ENCODE measurements around the gene GPR39.

The GPR39 gene

DNA sequence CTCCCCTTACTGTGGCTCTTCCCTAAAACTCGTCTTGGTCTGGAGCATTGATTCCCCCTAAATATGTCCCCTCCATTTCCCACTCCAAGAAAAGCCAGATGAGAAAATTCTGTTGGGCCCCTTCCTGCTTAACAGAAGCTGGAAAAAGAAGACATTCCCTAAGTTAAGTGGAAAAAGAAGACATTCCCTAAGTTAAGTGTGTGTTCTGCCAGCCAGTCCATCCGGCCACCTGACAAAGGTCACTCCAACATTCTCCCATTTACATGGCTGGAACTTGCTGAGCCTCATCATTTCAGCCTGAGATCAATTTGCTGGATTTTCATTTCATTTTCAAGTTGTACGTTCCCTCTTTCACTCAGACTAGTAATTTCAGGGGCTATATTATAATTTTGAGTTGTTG is 201.4 kb downstream of the GPR39 start:
- H3K4me1 Mint-ChIP-seq (ENCODE audit: low read depth), result no peaks in the 10 kb centered on the region
- no peak overlapping the region for H3K27ac Mint-ChIP-seq
- H3K27me3 Mint-ChIP-seq, result no peaks in the 10 kb centered on the region
- no peak overlapping the region for H3K4me3 Mint-ChIP-seq
- H3K36me3 Mint-ChIP-seq, result no peaks in the 10 kb centered on the region
- no peaks in the 10 kb centered on the region for H3K9me3 Mint-ChIP-seq (ENCODE audit: low read depth)

DNA sequence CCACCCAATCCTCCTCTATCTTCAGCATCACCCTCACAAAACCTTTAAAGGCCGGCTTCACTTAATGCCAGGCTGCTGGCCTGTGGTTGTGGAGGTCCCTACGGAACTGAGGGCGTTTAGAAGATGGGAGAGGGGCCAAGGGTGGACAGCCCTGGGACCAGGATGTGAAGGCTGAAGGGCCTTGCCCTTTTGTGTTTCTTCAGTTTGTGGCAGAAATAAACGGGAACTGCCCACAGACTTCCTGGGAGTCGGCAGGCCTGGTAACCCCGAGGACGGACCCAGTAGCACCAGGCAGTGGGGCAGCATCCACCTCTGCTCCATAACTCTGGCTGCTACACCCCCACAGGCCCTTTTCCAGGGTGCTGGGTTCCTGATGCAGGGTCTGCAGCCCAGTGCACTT is 202.1 kb downstream of the GPR39 start:
- H3K27ac Mint-ChIP-seq, result no peak overlapping the region

DNA sequence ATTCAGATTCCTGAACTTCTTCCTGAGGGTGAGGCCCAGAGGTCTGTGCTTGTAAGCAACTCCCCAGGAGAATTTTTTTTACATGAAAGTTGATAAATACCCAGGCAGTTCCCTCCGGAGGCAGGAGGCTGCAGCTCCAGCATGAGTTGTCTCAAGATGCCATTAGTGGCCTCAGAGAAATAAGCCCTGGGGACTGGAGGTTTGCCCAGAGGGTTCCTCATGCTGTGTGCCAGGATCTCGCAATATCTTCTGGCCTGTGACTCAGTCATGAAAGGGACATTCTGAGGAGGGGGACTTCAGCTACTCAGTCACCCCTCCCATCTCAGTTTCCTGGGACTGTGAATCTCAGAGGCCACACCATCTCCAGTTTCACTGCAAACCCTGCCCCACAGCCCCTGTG is 203.5 kb downstream of the GPR39 start:
- no peak overlapping the region for H3K27ac Mint-ChIP-seq

More for the DNA sequence above, 202.1 kb downstream of the GPR39 start:
- Mint-ChIP-seq H3K36me3 (no peaks in the 10 kb centered on the region), H3K9me3 (ENCODE audit: low read depth) (no peaks in the 10 kb centered on the region), H3K4me1 (ENCODE audit: low read depth) (no peaks in the 10 kb centered on the region), H3K4me3 (no peak overlapping the region), H3K27me3 (no peaks in the 10 kb centered on the region)

DNA sequence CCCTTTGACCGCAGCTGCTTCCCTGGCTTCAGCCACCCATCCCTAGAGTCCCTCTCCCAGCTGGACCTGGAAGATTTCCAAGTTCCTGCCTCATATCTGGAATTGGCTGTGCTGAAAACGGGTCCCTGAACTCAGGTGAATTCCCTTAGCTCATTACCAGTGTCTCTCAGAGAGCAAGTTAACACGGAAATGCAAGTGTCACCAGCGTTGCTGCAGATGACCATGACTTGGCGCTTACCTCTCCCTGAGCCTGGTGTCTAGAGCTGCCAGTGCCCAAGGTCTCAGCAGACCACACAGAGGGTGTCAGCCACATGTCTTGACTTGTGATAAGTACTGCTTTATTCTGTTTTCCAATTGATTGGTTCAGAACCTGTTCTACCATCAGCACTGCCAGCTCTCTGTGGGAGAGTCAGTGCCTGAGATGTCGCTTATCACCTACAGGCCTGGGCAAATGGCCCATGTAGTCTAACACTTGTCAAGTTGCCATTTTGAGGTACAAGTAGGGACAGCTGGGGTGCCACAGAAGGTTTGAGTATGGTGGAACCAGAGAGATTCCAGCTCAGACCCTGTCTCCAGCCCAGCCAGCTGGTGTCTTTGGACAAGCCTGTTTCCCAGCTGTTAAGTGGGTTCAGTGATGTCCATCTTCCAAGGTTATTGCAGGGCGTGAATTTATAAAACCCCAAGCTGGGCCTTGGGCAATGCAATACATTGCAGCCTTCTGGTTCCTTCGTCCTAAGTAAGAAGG is 204.7 kb downstream of the GPR39 start:
- peaks cover 3% of the 10 kb centered on the region for H3K9me3 Mint-ChIP-seq (ENCODE audit: low read depth)
- H3K4me1 Mint-ChIP-seq (ENCODE audit: low read depth), result no peaks in the 10 kb centered on the region
- H3K4me3 Mint-ChIP-seq, result no peak overlapping the region
- H3K27me3 Mint-ChIP-seq, result no peaks in the 10 kb centered on the region
- no peaks in the 10 kb centered on the region for H3K36me3 Mint-ChIP-seq
- no peak overlapping the region for H3K27ac Mint-ChIP-seq

More for the DNA sequence above, 203.5 kb downstream of the GPR39 start:
- no peaks in the 10 kb centered on the region for H3K36me3 Mint-ChIP-seq
- peaks cover 3% of the 10 kb centered on the region for H3K9me3 Mint-ChIP-seq (ENCODE audit: low read depth)
- H3K4me3 Mint-ChIP-seq, result no peak overlapping the region
- no peaks in the 10 kb centered on the region for H3K4me1 Mint-ChIP-seq (ENCODE audit: low read depth)
- no peaks in the 10 kb centered on the region for H3K27me3 Mint-ChIP-seq

DNA sequence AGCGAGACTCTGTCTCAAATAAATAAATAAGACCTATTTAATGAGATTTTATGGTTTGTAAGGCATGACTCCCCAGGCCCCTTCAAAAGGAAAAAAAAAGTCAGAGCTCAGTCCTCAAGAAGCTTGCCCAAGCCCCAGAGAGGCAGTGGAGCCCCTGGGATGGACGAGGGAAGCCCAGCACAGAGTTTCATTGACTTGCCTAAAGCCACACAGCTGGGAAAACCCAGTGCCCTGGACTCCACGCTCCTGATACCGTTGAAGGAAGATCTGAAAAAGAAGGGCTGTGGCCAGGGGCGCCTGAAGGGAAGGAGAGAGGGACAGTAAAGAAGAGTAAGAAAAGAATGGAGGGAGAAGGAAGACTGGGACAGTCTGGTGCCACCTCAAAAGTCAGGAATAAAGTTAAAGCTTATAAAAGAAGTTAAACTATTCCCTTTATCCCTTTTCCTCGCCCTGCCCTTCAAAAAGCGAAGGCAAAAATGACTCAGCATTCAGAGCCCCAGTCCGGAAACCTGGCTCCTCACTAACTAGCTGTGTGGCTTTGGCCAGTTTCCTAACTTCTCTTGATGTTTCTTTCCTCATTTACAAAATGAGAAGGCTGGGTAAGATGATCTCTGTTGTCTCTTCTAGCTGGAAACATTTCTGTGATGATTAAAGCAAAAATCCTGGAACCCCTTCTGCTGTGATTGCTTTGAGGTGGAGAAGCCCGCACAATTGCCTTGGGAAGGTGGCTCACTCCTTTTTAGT is 206.7 kb downstream of the GPR39 start:
- no peaks in the 10 kb centered on the region for H3K36me3 Mint-ChIP-seq
- no peak overlapping the region for H3K4me3 Mint-ChIP-seq
- no peaks in the 10 kb centered on the region for H3K4me1 Mint-ChIP-seq (ENCODE audit: low read depth)
- peaks cover 3% of the 10 kb centered on the region for H3K9me3 Mint-ChIP-seq (ENCODE audit: low read depth)
- no peak overlapping the region for H3K27ac Mint-ChIP-seq
- no peaks in the 10 kb centered on the region for H3K27me3 Mint-ChIP-seq

DNA sequence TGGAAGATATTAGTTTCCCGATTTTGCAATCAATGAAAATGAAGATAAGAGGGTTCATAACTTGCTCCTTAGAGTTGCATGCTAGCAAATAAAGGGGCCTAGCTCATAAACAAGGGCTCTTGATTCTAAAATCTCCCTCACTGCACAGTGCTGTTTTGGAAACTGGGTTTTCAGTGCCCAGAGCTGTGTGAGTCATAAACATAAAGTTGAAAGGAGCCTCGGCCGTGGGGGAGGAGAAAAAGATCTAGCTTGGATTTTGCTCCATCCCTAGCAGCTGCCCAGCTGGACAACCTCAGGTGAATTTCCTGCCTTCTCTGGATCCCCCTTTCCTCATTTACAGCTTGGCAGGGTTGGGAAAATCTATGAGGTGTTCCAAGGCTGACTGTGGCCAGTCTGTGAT is 210.9 kb downstream of the GPR39 start:
- H3K27ac Mint-ChIP-seq, result no peak overlapping the region
- H3K36me3 Mint-ChIP-seq, result no peaks in the 10 kb centered on the region
- H3K27me3 Mint-ChIP-seq, result peaks cover 1% of the 10 kb centered on the region
- H3K9me3 Mint-ChIP-seq (ENCODE audit: low read depth), result peaks cover 3% of the 10 kb centered on the region
- no peak overlapping the region for H3K4me3 Mint-ChIP-seq
- no peaks in the 10 kb centered on the region for H3K4me1 Mint-ChIP-seq (ENCODE audit: low read depth)

DNA sequence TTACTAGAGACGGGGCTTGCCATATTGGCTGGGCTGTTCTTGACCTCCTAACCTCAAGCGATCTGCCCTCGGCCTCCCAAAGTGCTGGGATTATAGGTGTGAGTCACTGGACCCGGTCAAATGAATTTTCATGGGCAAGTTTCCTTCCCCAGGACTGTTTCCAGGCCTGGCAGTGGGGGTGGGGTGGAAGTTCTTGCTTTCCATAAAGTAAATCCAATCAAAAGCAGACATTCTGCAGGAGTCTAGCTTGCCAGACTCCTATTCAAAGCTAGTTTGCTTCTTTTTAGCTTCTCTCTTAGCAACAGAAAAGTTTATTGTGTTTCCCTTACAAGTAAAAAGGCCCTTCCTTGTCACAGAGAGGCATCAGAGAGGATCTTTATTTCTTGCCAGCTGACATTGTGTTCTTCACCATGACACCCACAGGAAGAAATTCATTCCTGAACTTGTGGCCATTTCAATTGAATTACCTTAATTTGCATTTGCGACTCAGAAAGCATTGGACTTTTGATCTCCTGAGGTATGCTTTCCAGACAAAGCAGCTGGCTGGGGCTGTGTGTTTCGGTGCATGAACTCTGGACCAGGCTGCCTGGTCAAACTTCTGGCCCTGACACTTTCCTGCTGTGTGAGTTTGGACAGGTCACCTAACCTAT is 215.5 kb downstream of the GPR39 start:
- H3K4me1 Mint-ChIP-seq (ENCODE audit: low read depth), result no peaks in the 10 kb centered on the region
- H3K9me3 Mint-ChIP-seq (ENCODE audit: low read depth), result no peaks in the 10 kb centered on the region
- no peak overlapping the region for H3K4me3 Mint-ChIP-seq
- H3K36me3 Mint-ChIP-seq, result no peaks in the 10 kb centered on the region
- peaks cover 3% of the 10 kb centered on the region for H3K27me3 Mint-ChIP-seq
- no peak overlapping the region for H3K27ac Mint-ChIP-seq

DNA sequence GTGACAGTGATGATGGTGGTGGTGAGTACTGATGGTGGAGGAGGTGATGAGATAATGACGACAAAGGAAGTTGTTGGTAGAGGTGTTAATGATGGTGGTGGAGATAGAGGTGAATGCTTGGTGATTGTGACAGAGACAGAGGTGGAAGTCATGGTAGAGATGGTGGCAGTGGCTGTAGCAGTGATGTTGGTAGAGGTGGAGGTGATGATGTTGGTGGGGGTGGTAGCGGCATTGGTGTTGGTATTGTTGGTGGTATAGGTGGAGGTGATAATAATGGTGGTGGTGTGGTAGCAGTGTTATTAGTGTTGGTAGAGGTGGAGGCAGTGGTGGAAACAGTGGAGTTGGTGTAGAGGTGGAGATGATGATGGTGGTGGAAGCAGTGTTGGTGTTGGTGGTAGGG is 217.0 kb downstream of the GPR39 start:
- Mint-ChIP-seq H3K27ac (no peak overlapping the region), H3K36me3 (no peaks in the 10 kb centered on the region), H3K4me1 (ENCODE audit: low read depth) (no peaks in the 10 kb centered on the region), H3K4me3 (no peak overlapping the region), H3K27me3 (peaks cover 3% of the 10 kb centered on the region), H3K9me3 (ENCODE audit: low read depth) (no peaks in the 10 kb centered on the region)

DNA sequence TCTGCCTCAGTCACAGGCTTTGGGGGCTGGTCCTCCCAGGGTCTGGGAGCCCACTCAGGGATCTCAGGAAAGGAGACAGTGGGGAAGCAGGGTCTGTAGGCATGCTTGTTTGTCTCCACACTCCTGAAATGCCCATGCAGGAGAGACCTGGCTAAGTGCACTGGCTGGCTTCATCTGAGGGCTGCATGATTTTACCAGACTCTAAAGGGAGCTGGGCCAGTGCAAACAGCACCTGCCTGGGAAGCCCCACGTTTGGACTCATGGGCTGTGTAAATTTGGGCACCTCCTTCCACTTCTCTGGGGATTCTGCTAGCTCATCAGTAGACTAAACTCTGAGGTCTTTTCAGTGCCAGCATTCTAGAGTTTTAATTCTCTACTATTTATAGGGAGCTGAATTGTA is 219.7 kb downstream of the GPR39 start:
- peaks cover 2% of the 10 kb centered on the region for H3K27me3 Mint-ChIP-seq
- H3K4me3 Mint-ChIP-seq, result no peak overlapping the region
- H3K36me3 Mint-ChIP-seq, result no peaks in the 10 kb centered on the region
- no peaks in the 10 kb centered on the region for H3K4me1 Mint-ChIP-seq (ENCODE audit: low read depth)
- H3K9me3 Mint-ChIP-seq (ENCODE audit: low read depth), result no peaks in the 10 kb centered on the region
- H3K27ac Mint-ChIP-seq, result no peak overlapping the region

DNA sequence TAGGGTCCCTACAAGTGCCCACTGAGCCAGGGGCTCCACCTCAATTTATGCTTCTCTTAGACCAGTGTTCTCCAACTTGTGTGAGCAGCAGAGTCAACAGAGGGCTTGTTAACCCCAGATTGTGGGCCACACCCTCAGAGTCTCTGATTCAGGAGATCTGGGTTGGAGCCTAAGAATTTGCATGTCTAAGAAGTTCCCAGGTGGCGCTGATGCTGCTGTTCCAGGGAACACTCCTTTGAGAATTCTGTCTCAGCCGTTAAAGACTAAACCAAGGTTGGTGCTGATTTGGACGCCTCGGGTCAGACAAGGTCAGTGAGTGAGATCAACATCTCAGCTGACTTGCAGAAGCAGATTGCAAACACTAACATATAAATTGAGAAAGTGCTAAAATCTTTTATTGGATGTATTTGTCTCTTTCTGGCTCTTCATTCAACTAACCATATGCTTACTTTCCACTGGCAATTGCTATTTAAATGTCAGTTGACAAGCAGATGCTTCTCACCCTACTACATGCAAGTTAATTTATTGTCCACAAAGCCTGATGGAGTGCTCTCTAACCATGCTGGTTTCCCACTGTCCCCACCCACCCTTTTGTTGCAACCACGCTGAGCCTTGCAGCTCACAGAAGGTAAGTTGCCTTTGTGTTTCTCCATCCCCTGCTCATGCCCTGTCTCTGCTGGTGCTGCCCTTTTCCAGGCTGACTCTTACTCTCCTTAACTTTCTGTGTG is 221.9 kb downstream of the GPR39 start:
- Mint-ChIP-seq H3K4me3 (no peak overlapping the region), H3K27ac (no peak overlapping the region), H3K9me3 (ENCODE audit: low read depth) (no peaks in the 10 kb centered on the region), H3K27me3 (peaks cover 2% of the 10 kb centered on the region), H3K4me1 (ENCODE audit: low read depth) (no peaks in the 10 kb centered on the region), H3K36me3 (no peaks in the 10 kb centered on the region)

DNA sequence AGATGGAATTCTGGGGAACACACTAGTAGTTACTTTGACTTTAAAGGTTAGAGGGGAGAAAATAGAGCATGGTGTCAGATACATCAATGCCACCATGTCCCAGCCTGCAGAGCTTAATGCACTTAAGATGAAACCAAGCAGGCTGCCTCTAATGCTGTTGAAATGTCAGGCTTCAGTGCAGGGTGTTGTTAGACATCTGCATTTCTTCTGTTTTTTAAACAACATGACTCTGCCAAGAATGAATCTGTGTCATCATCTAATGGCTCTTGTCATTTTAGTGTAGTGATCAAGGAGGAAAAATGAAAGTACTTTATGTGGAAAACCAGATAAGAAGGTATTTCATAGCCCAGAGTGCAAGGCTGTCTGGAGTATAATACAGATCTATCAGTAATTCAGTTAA is 223.5 kb downstream of the GPR39 start:
- Mint-ChIP-seq H3K4me3 (no peak overlapping the region), H3K36me3 (no peaks in the 10 kb centered on the region), H3K27ac (no peak overlapping the region), H3K9me3 (ENCODE audit: low read depth) (no peaks in the 10 kb centered on the region), H3K4me1 (ENCODE audit: low read depth) (no peaks in the 10 kb centered on the region), H3K27me3 (peaks cover 2% of the 10 kb centered on the region)

DNA sequence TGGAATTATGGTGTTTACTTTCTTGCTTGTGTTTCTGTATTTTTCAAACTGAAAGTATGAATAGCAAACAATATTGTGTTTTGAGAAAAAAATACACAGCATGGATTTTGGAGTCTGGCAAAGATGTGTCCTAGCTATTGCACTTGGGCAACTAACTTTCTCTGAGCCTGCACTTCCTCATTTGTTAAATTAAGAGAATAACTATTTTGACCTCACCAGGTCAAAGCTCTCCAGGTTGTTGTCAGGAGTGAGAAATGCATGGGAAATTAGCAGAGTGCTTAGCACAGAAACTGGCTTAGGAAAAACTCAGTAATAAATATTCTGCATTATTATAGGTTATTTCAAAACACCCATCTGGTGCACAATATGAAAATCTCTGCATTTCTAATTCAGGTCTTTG is 225.2 kb downstream of the GPR39 start:
- no peaks in the 10 kb centered on the region for H3K9me3 Mint-ChIP-seq (ENCODE audit: low read depth)
- H3K27ac Mint-ChIP-seq, result no peak overlapping the region
- no peaks in the 10 kb centered on the region for H3K4me1 Mint-ChIP-seq (ENCODE audit: low read depth)
- H3K4me3 Mint-ChIP-seq, result no peak overlapping the region
- no peaks in the 10 kb centered on the region for H3K27me3 Mint-ChIP-seq
- no peaks in the 10 kb centered on the region for H3K36me3 Mint-ChIP-seq

DNA sequence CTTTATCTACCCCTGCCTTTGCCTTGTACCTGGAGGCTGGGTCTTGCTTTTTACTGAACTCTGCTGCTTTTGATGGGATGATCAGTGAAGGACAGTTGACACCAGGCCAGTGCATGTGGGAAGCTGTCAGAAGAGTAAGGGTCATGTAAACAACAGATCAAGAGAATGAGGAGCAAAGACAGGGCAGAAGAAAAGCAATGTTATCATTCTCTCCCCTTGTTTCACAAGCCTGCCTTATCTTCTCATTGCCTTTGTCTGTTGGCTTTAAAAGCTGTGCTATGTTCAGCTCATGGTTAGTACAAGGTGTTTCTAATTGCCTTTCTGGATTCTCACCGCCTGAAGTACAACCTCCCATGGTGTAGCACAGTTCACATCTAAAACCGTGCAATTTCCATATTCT is 225.8 kb downstream of the GPR39 start:
- Mint-ChIP-seq H3K9me3 (ENCODE audit: low read depth) (no peaks in the 10 kb centered on the region), H3K4me1 (ENCODE audit: low read depth) (no peaks in the 10 kb centered on the region), H3K36me3 (no peaks in the 10 kb centered on the region), H3K4me3 (no peak overlapping the region), H3K27me3 (peaks cover 2% of the 10 kb centered on the region), H3K27ac (no peak overlapping the region)

DNA sequence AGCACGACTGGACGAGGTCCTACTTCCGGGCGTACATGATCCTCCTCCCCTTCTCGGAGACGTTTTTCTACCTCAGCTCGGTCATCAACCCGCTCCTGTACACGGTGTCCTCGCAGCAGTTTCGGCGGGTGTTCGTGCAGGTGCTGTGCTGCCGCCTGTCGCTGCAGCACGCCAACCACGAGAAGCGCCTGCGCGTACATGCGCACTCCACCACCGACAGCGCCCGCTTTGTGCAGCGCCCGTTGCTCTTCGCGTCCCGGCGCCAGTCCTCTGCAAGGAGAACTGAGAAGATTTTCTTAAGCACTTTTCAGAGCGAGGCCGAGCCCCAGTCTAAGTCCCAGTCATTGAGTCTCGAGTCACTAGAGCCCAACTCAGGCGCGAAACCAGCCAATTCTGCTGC is 228.6 kb downstream of the GPR39 start:
- Mint-ChIP-seq H3K9me3 (ENCODE audit: low read depth) (no peaks in the 10 kb centered on the region), H3K4me1 (ENCODE audit: low read depth) (no peaks in the 10 kb centered on the region), H3K27ac (no peak overlapping the region), H3K36me3 (no peaks in the 10 kb centered on the region), H3K4me3 (no peak overlapping the region), H3K27me3 (peaks cover 11% of the 10 kb centered on the region)
